Measurements from ENCODE around the gene ADARB2.

DNA sequence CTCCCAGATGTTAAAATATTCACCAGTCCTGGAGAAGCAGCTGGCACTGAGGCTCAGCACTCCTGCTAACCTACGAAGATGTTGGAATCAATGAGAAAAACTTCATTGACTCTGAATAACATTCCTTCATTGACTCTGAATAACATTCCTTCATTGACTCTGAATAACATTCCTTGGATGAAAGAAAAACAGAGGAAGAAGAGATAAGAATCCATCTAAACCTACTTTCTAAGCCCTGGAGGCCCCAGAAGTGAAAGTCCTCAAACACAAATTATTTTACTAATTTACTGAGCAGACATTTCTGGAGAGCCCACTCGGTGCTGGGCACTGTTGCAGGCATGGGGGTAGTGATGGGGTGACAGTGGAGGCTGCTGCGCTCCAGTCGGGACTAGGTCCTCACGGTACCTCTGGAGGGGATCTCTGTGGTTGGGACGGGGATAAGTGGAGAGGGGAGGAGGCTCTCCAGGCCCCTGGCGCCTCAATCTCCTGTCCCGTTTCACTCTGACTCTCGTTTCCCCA lies 427.0 kb downstream of the ADARB2 start:
- TF ChIP-seq, protein P1, sequence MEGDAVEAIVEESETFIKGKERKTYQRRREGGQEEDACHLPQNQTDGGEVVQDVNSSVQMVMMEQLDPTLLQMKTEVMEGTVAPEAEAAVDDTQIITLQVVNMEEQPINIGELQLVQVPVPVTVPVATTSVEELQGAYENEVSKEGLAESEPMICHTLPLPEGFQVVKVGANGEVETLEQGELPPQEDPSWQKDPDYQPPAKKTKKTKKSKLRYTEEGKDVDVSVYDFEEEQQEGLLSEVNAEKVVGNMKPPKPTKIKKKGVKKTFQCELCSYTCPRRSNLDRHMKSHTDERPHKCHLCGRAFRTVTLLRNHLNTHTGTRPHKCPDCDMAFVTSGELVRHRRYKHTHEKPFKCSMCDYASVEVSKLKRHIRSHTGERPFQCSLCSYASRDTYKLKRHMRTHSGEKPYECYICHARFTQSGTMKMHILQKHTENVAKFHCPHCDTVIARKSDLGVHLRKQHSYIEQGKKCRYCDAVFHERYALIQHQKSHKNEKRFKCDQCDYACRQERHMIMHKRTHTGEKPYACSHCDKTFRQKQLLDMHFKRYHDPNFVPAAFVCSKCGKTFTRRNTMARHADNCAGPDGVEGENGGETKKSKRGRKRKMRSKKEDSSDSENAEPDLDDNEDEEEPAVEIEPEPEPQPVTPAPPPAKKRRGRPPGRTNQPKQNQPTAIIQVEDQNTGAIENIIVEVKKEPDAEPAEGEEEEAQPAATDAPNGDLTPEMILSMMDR (conservative IDR thresholded peaks at IDR 0.05 in 1 of 2, IDR thresholded peaks at IDR 0.05 in 1 of 2; ENCODE audit: low read depth in 1 of 2, low read length in 2 of 2) = no peak
- TF ChIP-seq EZH2 (IDR thresholded peaks at IDR 0.05; ENCODE audit: low read length, missing control alignments) = no peak
